ENCODE results near the gene TUSC2. TPM values are rescaled to one million over a fixed set of nuclear protein-coding genes. Genes with fewer than 3 reads are reported as not detected.
"Not testable (repeated sequence)": the region's sequence is repeated elsewhere in the genome, so short reads cannot be mapped to it uniquely, and the experiment has no call there.

TUSC2 gene
- polyA plus RNA-seq, 12 donors, result 12.5 to 45.3 (median 15.9) TPM; not detected in 1

- no peak for DNase-seq
Observed at GRCh38 chr3:50297384-50297775, 30.6 kb downstream of the TUSC2 start.

- no peak for DNase-seq
Observed at GRCh38 chr3:50296721-50297383, 31.2 kb downstream of the TUSC2 start.

- DNase-seq, result no peak
Observed at GRCh38 chr3:50295553-50296431, 32.2 kb downstream of the TUSC2 start.

GRCh38 chr3:50294492-50295403, 33.3 kb downstream of the TUSC2 start:
- no peak for DNase-seq

GRCh38 chr3:50294089-50294488, 33.9 kb downstream of the TUSC2 start:
- no peak for DNase-seq

GRCh38 chr3:50293079-50293801, 34.8 kb downstream of the TUSC2 start:
- DNase-seq, result no peak

- peak; percentile 98 for DNase-seq
Observed at GRCh38 chr3:50292159-50293078, 35.6 kb downstream of the TUSC2 start, which contains the start of gene IFRD2. Gene IFRD2, minus strand, starts transcription at chr3:50292429. Its CDS starts 155 bp downstream, at chr3:50292274.

GRCh38 chr3:50290161-50290641, 37.8 kb downstream of the TUSC2 start:
- DNase-seq, result no peak

- no peak for DNase-seq
Observed at GRCh38 chr3:50289130-50289529, 38.9 kb downstream of the TUSC2 start.

- DNase-seq, result no peak
Observed at GRCh38 chr3:50288387-50289007, 39.5 kb downstream of the TUSC2 start.

- DNase-seq, result no peak
Observed at GRCh38 chr3:50287262-50287661, 40.8 kb downstream of the TUSC2 start.

GRCh38 chr3:50286322-50287227, 41.4 kb downstream of the TUSC2 start:
- no peak for DNase-seq

GRCh38 chr3:50284121-50284520, 43.9 kb downstream of the TUSC2 start:
- not testable (repeated sequence) for DNase-seq

GRCh38 chr3:50279255-50280016, 48.6 kb downstream of the TUSC2 start:
- no peak for DNase-seq

GRCh38 chr3:50278880-50279224, 49.2 kb downstream of the TUSC2 start, which contains the start of gene LSMEM2:
Gene LSMEM2, plus strand, starts transcription at chr3:50279087. Its CDS starts 27 bp downstream, at chr3:50279114.
- DNase-seq, result no peak

- DNase-seq, result no peak
Observed at GRCh38 chr3:50278123-50278879, 49.7 kb downstream of the TUSC2 start.

- no peak for DNase-seq
Observed at GRCh38 chr3:50276762-50277101, 51.3 kb downstream of the TUSC2 start.
